HG02798 (cell line): ENCODE results near the gene SASH1.

Source experiments
- ATAC-seq: cut with Tn5 transposase; IDR thresholded peaks from one replicate; pipeline ENCODE4 v1.9.1; 2021; ENCODE audit warnings: mild to moderate bottlenecking; ENCODE audit not compliant: unreplicated experiment, poor library complexity

SASH1 gene

GRCh38 chr6:148451690-148452089, 109.1 kb downstream of the SASH1 start:
- ATAC-seq: peak; percentile 52

DNA sequence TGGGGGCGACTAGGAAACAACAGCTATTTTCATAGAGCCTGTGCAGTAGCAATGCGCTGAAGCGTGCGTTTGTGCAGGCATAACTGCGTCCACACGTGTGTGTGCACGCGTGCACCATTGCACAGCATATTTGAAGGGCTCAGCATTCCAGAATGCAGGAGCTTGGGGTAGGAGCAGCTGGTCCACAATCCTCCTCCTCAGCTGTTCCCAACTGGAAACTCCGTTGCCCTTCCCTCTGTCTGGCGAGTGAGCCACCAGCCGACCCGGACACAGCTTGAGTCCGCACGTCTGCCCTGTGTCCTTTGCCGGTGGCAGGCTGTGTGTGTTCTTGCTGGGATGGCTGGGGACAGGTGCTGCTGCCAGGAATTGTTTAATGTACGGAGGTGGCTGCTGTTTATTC, 110.2 kb downstream of the SASH1 start:
- no peak for ATAC-seq

DNA sequence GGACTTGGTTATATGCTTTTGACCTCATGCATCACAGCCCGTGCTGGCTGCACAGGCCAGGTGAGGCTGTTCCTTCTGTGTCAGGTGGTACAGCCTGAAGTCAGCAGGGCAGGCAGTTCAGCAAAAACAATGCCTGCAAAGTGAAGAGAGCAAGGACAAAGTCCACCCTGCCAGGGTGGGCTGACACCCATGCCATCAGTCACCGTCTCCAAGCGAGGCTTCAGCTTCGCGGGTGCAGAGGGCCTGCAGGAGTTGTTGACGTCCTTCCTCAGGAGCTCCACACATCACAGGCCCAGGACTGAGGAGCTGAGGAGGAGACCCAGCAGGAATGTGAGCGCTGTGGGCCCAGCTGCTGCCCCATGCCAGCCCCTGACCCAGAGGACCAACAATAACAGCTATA, 111.3 kb downstream of the SASH1 start:
- no peak for ATAC-seq

DNA sequence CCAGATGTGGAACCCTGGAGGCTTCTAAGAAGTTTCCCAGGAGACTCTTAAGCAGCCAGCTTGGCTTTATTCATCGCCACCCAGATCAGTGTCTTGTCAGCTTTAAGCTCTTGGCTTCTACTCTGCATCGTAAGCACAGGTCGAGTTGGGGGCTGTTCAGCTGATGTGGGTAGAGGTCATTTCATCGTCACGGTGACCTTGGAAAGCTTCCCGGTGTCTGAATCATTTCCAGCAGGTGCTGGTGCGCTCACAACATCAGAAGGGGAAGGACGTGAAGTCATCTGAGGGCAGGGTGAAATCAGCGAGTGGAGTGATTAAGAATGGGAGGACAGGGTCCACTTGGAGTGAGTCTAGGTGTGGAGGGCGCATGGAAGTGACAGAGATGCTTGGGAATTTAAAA, 112.6 kb downstream of the SASH1 start:
- ATAC-seq: no peak

GRCh38 chr6:148455674-148456558, 113.3 kb downstream of the SASH1 start:
- no peak for ATAC-seq

- ATAC-seq: no peak
Measured at GRCh38 chr6:148457137-148457842, 114.7 kb downstream of the SASH1 start.

DNA sequence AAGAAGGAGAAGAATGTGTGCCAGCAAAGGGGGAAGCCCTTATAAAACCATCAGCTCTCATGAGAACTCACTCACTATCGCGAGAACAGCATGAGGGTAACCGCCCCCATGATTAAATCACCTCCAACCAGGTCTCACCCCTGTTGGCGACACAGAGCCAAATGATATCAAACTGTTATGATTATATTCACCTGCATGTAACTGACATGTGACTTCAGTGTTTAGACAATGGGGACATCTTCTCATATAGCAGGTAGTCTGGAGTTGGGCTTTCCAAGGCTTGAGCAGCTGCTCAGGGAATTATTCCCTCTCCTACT, 115.2 kb downstream of the SASH1 start:
- no peak for ATAC-seq

- no peak for ATAC-seq
Measured at GRCh38 chr6:148459238-148459637, 116.6 kb downstream of the SASH1 start.

DNA sequence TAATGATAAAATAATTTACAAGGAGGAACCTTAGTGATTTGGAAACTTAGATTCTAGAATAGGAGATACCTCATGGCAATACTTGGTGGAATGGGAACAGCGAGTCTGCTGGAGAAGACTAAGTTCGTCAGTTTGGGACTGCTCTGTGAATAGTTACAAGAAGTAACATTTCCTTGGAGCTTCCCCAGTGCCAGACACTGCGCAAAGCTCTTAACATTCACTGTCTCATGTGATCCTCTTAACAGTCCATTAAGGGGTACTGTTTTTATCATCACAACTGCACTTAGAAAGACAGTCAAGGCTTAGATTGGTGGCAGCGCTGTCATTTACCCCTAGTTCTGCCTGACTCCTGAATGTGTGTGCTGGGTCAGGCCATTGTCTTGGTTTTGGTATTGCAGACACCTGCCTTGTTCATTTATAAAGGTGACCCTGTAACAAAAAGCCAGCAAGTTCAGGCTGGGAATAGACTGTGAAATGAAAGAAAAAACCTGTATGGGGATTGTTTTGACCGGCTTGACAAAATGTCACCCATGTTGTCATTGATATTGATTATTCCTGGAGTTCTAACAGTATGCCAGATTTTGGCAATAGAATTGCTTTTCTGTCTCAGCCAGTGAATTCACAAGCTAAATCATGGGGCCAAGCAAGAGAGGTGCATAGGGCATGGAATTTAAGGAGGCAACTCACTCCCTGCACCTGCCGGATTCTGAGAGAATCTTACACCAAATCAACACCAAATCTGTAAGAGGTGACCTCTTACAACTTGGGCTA, 118.4 kb downstream of the SASH1 start:
- ATAC-seq: no peak

DNA sequence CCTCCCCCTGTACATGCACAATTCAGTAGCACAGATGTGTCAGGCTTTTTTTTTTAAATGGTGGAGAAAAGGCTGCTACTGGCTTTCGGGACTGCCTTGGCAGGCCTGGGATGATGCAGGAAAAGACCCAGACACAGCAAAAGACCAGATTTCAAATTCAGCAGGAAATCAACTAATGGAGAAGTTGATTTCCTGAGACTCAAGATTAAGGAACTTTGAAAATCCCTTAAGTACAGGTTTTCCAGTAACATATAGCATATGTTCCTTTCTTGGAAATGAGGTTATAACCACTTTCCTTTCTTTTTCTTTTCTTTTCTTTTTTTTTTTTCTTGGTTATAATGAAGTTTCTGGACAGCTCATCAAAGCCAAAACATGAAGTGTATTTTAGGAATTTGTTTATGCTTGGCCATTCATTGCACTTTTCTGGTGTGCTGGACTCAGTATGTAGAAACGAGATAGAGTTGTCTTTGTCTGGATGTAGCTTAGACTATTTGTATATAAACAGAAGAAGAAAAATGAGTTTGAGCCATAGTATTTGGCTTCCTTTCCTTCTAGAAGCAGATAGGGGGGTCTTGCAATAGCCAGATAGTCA, 119.4 kb downstream of the SASH1 start:
- no peak for ATAC-seq

DNA sequence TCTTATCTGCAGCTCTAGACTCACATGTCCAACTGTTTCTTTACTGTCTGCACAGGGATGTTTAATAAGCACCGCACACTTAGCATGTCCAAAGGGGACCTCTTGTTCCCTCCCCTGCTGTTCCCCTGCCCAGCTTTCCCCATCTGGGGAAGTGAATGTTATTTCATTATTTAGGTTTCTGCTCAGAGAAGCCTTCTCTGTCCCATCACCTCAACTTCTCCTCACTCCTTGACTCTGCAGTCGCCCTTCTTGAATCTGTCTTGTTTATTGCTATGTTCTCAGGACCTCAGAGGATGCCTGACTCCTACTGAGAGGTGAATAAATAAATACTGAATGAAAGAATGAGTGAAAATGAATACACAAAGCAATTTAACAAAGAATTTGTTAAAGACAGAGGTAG, 121.0 kb downstream of the SASH1 start:
- ATAC-seq: no peak

GRCh38 chr6:148464319-148465010, 121.8 kb downstream of the SASH1 start:
- ATAC-seq: peak; percentile 87

GRCh38 chr6:148465011-148465335, 122.3 kb downstream of the SASH1 start:
- ATAC-seq: no peak

- no peak for ATAC-seq
Measured at GRCh38 chr6:148465670-148466069, 123.0 kb downstream of the SASH1 start.

- no peak for ATAC-seq
Measured at GRCh38 chr6:148466158-148466557, 123.5 kb downstream of the SASH1 start.

GRCh38 chr6:148467926-148468325, 125.3 kb downstream of the SASH1 start:
- ATAC-seq: no peak

DNA sequence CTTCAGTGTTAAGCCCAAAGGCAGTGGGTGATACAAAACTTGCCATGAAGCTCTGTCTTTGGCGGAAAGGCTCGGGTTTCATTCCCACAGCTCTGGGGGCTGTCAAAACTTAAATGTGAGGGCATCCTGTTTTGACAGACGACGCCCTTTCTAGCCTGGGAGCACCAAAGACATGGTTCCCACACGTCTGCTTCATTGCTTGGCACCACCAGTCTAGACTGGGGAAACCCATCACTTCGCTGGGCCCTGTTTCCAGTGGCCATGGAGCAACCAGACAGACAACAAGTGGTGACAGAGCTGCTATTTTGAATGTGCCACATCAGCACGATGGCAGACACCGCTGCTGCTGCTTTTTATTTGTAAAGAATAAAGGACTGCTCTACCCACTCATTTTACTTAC, 127.5 kb downstream of the SASH1 start:
- ATAC-seq: no peak

GRCh38 chr6:148470606-148471465, 128.2 kb downstream of the SASH1 start:
- ATAC-seq: no peak

GRCh38 chr6:148471624-148472159, 129.1 kb downstream of the SASH1 start:
- ATAC-seq: no peak
